SKM-1 treated with dmso at 0.1 percent for 144 hours (cell line): Measurements from ENCODE around the gene NPLOC4.
A peak's percentile ranks its signal among the peaks of the same experiment; 100 is the strongest.

Experiments
- DNase-seq: peaks from one replicate; lab custom pipeline; 2025; ENCODE audit not compliant: unreplicated experiment; lab: John Stamatoyannopoulos, UW

Gene NPLOC4

GRCh38 chr17:81664051-81664470 is 27.1 kb upstream of the NPLOC4 start:
- DNase-seq, result no peak

GRCh38 chr17:81662002-81662401 is 25.1 kb upstream of the NPLOC4 start:
- DNase-seq, result no peak

DNA sequence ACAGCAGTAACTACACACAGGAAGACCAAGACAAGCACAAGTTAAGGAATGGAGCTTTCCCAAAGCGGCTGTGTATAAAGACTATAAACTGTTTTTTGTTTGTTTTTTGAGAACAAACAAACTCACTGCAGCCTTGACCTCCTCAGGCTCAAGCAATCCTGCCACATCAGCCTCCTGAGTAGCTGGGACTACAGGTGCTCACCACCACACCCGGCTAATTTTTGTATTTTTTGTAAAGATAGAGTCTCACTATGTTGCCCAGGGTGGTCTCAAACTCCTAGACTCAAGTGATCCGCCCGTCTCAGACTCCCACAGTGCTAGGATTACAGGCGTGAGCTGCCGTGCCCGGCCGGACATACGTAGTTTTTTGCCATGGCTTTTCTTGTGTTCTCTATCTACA is 23.5 kb upstream of the NPLOC4 start:
- no peak for DNase-seq

DNA sequence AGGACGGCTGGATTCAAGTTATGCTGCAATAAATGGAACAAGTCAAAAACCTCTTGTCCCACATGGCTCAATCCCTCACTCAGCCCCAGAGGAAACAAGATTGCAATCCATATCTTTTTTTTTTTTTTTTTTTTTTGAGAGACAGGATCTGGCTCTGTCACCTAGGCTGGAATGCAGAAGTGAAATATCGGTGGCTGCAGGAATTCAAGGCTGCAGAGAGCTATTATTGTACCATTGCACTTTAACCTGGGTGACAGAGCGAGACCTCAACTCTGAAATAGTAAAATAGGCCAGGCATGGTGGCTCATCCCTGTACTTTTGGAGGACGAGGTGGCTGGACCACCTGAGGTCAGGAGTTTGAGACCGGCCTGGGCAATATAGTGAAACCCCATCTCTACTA is 22.1 kb upstream of the NPLOC4 start:
- DNase-seq, result no peak

DNA sequence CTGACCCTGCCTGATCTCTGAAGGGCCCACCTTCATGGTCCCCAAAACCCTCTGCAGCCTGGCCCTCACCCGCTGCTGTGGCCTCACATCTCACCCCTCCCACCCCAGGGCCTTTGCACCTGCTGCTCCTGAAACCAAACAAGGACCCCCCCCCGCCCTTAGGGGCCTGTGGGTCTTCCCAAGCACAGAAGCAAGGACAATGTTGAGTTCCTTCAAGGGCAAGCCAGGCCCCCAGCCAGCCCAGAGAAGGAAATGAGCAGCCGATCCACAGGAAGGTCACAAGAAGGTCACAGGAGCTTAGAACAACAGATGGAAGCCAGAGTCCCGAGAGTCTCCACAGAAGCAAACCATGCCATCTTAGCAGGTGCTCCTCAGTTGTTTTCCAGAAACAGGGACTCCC is 19.9 kb upstream of the NPLOC4 start:
- DNase-seq, result peak; percentile 49

- DNase-seq, result no peak
These were observed 19.3 kb upstream of the NPLOC4 start, which contains the start of gene PDE6G for GRCh38 chr17:81656118-81656743. PDE6G (minus strand) TSS chr17:81656542; CDS start chr17:81653305, 3,237 bp downstream.

DNA sequence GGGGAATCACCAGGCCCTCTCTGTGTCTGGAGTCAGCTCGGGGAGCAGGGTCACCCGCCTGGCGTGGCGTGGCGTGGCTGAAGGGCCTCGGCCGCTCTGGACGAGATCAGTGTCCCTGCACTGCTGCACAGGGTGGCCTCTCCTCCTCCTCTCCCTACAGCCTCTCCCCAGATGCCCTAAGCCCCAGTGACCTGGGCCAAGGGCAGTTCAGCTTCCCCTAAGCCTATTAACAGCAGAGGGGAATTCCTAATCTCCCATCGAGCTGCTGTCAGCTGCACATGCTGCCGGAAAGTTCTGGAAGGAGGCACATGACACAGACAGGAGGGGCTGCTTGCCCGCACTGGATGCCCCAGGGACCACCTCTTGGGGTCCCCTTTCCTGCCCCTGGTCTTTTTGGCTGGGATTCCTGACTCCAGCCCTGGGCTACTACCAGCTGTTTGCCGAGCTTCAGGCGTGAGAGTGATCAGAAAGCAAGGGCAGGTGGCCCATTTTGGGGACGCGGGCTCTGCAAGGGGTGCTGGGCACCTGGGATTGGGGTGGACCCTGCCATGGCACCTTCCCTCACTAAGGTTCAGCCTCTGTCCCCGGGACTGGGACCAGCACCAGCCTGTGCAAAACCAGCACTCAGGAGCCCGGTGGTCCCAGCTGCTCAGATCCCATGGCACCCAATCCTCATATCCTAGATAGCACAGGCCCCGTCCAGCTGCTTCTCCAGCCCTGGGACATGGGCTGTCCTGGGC is 18.6 kb upstream of the NPLOC4 start:
- DNase-seq, result no peak

- no peak for DNase-seq
These were observed 16.2 kb upstream of the NPLOC4 start for GRCh38 chr17:81652906-81653771.

- DNase-seq, result no peak
These were observed 14.8 kb upstream of the NPLOC4 start for GRCh38 chr17:81651692-81652091.

DNA sequence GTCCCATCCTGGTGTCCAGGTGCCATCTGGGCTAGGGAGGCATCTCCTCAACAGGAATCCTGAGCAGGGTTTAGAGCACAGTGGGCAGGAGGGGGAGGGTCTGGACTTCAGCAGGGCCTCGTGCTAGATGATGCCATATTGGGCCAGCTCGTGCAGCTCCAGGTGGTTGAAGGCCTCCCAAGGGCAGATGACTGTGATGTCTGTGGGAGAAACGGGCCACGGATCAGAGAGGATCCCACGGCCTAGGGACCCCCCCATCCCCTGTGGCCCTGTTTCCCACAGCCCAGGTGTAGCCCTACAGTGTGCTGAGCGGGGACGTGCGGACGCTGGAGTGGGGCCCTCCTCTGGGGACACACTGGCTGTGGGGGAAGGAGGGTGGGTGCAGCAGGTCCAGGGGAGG is 14.0 kb upstream of the NPLOC4 start:
- no peak for DNase-seq

DNA sequence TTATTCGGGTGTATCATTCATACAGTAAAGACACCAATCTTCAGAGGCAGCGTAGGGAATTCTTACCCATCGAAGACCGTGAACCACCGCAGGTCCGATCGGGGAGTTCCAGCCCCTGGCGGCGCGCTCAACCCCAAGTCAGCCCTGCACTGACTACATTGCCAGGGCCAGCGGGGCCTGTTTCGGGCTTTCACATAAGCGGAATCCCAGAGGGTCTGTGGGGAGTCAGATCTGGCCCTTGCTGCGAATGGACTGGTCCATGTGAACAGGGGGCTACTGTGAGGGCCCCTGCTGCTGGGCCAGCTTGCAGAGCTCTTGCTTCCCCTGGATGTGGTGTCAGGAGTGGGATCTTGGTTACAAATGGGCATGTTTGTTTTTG is 11.8 kb upstream of the NPLOC4 start:
- DNase-seq, result no peak

DNA sequence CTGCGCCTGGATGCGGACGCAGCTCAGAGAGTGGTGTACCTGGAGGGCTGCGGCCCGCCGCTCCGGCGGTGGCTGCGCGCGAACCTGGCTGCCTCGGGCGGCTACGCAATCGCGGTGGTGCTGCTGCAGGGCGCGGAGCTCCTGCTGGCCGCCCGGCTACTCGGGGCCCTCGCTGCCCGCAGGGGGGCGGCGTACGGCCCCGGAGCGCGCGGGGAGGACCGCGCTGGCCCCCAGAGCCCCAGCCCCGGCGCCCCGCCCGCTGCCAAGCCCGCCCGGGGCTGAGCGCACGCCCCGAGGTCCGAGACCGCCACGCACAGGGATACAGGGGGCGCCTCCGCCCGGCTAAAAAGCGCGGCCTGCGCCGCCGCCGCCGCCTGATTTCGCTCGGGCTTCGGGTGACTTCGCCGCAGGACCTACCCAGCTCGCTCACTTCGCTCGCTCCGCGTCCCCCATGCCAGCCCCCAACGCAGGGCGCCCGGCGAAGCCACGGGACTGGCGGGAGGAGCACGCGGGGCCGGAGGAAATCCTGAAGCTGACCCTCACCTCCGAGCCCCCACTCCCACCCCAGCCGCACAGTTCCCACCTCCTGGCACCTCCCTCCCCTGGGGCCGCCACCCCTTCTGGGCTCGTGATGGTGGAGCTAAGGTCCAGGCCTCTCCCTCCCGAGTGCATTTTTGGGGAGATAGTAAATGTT is 11.2 kb upstream of the NPLOC4 start:
- DNase-seq, result no peak

GRCh38 chr17:81647640-81648012 is 10.7 kb upstream of the NPLOC4 start:
- no peak for DNase-seq

DNA sequence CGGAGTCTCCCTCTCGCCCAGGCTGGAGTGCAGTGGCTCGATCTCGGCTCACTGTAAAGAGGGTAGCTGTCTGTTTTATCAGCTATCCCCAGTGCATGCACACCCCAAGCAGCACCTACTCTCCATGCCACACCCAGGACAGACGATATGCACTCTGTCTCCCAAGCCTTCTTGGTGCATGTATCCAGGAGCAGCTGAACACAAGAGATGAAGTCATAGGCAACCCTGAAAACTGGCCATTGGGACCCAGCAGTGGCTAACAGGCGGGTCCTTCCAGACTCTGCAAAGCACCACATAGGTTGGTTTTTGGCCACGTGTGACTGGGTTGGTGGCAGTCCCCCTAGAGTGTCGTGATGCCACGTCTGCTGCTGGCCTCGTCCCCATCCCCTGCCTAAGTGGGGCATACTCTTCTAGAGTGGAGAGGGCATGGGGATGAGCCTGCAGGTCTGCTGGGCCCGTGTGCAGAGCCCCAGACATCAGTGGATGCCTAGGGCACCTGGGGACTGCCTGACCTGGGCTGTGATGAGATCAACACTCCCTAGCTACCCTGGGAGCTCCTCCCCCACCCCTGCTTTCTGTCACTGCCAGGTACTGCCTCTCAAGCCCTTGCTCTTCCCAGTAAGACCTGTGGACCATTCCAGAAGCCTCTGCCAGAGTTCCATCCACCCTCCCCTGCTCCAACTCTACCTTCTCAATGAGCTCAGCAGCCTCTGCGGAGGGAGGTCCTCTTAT is 10.1 kb upstream of the NPLOC4 start:
- DNase-seq, result no peak

DNA sequence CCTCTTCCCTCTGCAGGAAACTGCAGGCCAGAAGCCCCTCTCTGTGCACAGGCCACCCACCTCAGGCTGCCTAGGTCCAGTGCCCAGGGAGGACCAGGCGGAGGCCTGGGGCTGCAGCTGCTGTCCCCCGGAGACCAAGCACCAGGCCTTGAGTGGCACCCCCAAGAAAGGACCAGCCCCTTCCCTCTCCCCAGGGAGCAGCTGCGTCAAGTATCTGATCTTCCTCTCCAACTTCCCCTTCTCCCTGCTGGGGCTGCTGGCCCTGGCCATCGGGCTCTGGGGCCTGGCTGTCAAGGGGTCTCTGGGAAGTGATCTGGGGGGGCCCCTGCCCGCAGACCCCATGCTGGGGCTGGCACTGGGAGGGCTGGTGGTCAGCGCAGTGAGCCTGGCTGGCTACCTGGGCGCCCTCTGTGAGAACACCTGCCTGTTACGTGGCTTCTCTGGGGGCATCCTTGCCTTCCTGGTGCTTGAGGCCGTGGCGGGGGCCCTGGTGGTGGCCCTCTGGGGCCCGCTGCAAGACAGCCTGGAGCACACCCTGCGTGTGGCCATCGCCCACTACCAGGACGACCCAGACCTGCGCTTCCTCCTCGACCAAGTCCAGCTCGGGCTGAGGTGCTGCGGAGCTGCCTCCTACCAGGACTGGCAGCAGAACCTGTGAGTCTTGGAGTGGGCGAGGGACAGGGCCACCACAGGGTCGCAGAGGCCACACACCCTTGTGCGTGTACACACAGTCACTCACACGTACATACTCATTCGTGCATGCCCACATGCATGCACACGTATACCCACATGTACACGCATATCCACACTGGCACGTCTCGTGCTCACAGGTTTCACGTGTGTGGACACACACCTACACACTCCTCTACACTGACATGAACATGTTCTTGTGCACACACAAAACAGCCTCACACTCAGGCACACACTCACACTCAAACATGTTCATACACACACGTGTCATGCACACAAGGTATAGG is 8.4 kb upstream of the NPLOC4 start:
- peak; percentile 9 for DNase-seq

- DNase-seq, result no peak
These were observed 7.6 kb upstream of the NPLOC4 start for GRCh38 chr17:81644496-81644895.

- no peak for DNase-seq
These were observed 5.0 kb upstream of the NPLOC4 start for GRCh38 chr17:81641825-81642489.

DNA sequence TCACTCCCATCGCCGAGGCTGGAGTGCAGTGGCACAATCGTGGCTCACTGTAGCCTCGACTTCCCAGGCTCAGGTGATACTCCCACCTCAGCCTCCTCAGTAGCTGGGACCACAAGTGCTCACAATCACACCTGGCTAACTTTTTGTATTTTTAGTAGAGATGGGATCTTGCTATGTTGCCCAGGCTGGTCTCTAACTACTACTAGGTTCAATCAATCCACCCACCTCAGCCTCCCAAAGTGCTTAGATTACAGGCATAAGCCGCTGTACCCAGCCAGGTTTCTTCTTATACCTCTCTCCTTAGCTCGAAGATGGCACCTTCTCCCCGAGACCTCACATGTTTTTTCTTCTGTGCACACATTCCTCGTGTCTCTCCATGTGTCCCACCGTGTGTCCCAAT is 3.1 kb upstream of the NPLOC4 start:
- DNase-seq, result no peak

GRCh38 chr17:81638683-81639082 is 1.8 kb upstream of the NPLOC4 start:
- no peak for DNase-seq
